ENCODE data around the gene CCDC38.
A peak's percentile ranks its signal among the peaks of the same experiment; 100 is the strongest.

CCDC38 gene

GRCh38 chr12:95962222-95962621 lies 19.8 kb upstream of the CCDC38 start:
- no peak for DNase-seq (ENCODE audit: low read depth in 2 of 2)

GRCh38 chr12:95960241-95960640 lies 17.8 kb upstream of the CCDC38 start:
- no peak for DNase-seq (ENCODE audit: low read depth in 2 of 2)

GRCh38 chr12:95959107-95959506 lies 16.7 kb upstream of the CCDC38 start:
- DNase-seq (ENCODE audit: low read depth in 2 of 2): no peak

- no peak for DNase-seq (ENCODE audit: low read depth in 2 of 2)
These were observed 14.2 kb upstream of the CCDC38 start for GRCh38 chr12:95956557-95957145.

- DNase-seq (ENCODE audit: low read depth in 2 of 2): no peak
These were observed 13.2 kb upstream of the CCDC38 start for GRCh38 chr12:95955549-95956159.

- no peak for DNase-seq (ENCODE audit: low read depth in 2 of 2)
These were observed 10.6 kb upstream of the CCDC38 start for GRCh38 chr12:95953000-95953399.

- no peak for DNase-seq (ENCODE audit: low read depth in 2 of 2)
These were observed 9.1 kb upstream of the CCDC38 start for GRCh38 chr12:95951515-95951914.

GRCh38 chr12:95949477-95950206 lies 7.2 kb upstream of the CCDC38 start:
- no peak for DNase-seq (ENCODE audit: low read depth in 2 of 2)

- no peak for DNase-seq (ENCODE audit: low read depth in 2 of 2)
These were observed 1.8 kb upstream of the CCDC38 start for GRCh38 chr12:95944108-95944704.

- DNase-seq (ENCODE audit: low read depth in 2 of 2): peak; percentile 32 to 41
These were observed 972 bp upstream of the CCDC38 start, which contains the start of gene AMDHD1 for GRCh38 chr12:95943330-95943842. Gene AMDHD1, plus strand, starts transcription at chr12:95943331. Its CDS starts 68 bp downstream, at chr12:95943399.

GRCh38 chr12:95942101-95942523 lies 302 bp downstream of the CCDC38 start:
- DNase-seq (ENCODE audit: low read depth in 2 of 2): no peak

- DNase-seq (ENCODE audit: low read depth in 2 of 2): no peak
These were observed 1.9 kb downstream of the CCDC38 start for GRCh38 chr12:95940514-95940913.

- no peak for DNase-seq (ENCODE audit: low read depth in 2 of 2)
These were observed 20.2 kb downstream of the CCDC38 start for GRCh38 chr12:95922231-95922630.

GRCh38 chr12:95919110-95919509 lies 23.3 kb downstream of the CCDC38 start:
- DNase-seq (ENCODE audit: low read depth in 2 of 2): no peak

- peak in 1 of 2 donors; percentile 34 for DNase-seq (ENCODE audit: low read depth in 2 of 2)
These were observed 24.0 kb downstream of the CCDC38 start for GRCh38 chr12:95918194-95918993.

- no peak for DNase-seq (ENCODE audit: low read depth in 2 of 2)
These were observed 32.5 kb downstream of the CCDC38 start for GRCh38 chr12:95909871-95910270.

GRCh38 chr12:95908573-95908972 lies 33.8 kb downstream of the CCDC38 start:
- DNase-seq (ENCODE audit: low read depth in 2 of 2): no peak

- no peak for DNase-seq (ENCODE audit: low read depth in 2 of 2)
These were observed 44.3 kb downstream of the CCDC38 start for GRCh38 chr12:95898081-95898480.

GRCh38 chr12:95896846-95897245 lies 45.6 kb downstream of the CCDC38 start:
- no peak for DNase-seq (ENCODE audit: low read depth in 2 of 2)

- no peak for DNase-seq (ENCODE audit: low read depth in 2 of 2)
These were observed 51.5 kb downstream of the CCDC38 start for GRCh38 chr12:95890958-95891357.

GRCh38 chr12:95887311-95887710 lies 55.1 kb downstream of the CCDC38 start:
- no peak for DNase-seq (ENCODE audit: low read depth in 2 of 2)

GRCh38 chr12:95884998-95885397 lies 57.4 kb downstream of the CCDC38 start:
- DNase-seq (ENCODE audit: low read depth in 2 of 2): no peak
